SK-N-SH (cell line): ENCODE measurements around the gene PEX14. TPM values are rescaled to one million over a fixed set of nuclear protein-coding genes. Genes with fewer than 3 reads are reported as not detected.

Source experiments
- CTCF ChIA-PET: fragments of 300-600, 350-600 bp; formaldehyde crosslinking; extraction: SDS; loops from one replicate; lab custom pipeline; 2021; lab: Yijun Ruan, JAX
- POLR2A ChIA-PET: fragments of 350-600 bp; sonication (Branson Sonifier 250); formaldehyde crosslinking; extraction: SDS; loops from one replicate; lab custom pipeline; 2020; ENCODE audit warnings: antibody characterized with exemption, inconsistent platforms; lab: Yijun Ruan, JAX
- DNase-seq: peaks from one replicate; pipeline ENCODE4 v3.0.0; 2012
- H2AFZ ChIP-seq: fragments of 200-600 bp; sonication (generic); 2 replicates; pipeline ENCODE4 v1.8.1; 2016; ENCODE audit warnings: antibody characterized with exemption, mild to moderate bottlenecking, low read depth
- H3F3A ChIP-seq: fragments of 200-600 bp; sonication (generic); replicated peaks from 2 replicates; pipeline ENCODE3; 2016; ENCODE audit warnings: antibody characterized with exemption, mild to moderate bottlenecking; ENCODE audit not compliant: insufficient read depth
- H3K27ac ChIP-seq, 2 experiments: fragments of 200-500 bp in 1 of 2; fragments of 200-600 bp in 1 of 2; sonication (Bioruptor generic) in 1 of 2; sonication (generic), shearing (Covaris generic) in 1 of 2; 2 replicates each; pipeline versions ENCODE4 v1.5.1 to v1.6.1; 2014 to 2016; ENCODE audit warnings: low read depth in 2 of 2, inconsistent platforms in 1 of 2, low read length in 1 of 2, mild to moderate bottlenecking in 1 of 2, mixed read lengths in 1 of 2
- H3K27me3 ChIP-seq: fragments of 200-600 bp; sonication (generic), shearing (Covaris generic); 2 replicates; pipeline ENCODE4 v1.6.1; 2016; ENCODE audit warnings: mixed run types; ENCODE audit not compliant: insufficient read depth
- H3K36me3 ChIP-seq, 2 experiments: fragments of 200-500 bp in 1 of 2; fragments of 200-600 bp in 1 of 2; sonication (Bioruptor generic) in 1 of 2; sonication (generic) in 1 of 2; replicated peaks in 1 of 2; 2 replicates each; pipeline versions ENCODE3 to v1.5.1; 2014 to 2016; ENCODE audit warnings: low read length in 1 of 2, mild to moderate bottlenecking in 1 of 2; ENCODE audit not compliant: insufficient read depth in 2 of 2, control insufficient read depth in 1 of 2
- H3K4me1 ChIP-seq, 2 experiments: fragments of 200-500 bp in 1 of 2; fragments of 200-600 bp in 1 of 2; sonication (Bioruptor generic) in 1 of 2; sonication (generic), shearing (Covaris generic) in 1 of 2; 2 replicates each; pipeline versions ENCODE4 v1.5.1 to v1.6.1; 2014 to 2016; ENCODE audit warnings: low read depth in 1 of 2, low read length in 1 of 2, mixed run types in 1 of 2; ENCODE audit not compliant: insufficient read depth in 2 of 2, control insufficient read depth in 1 of 2
- H3K4me2 ChIP-seq: fragments of 200-600 bp; sonication (generic), shearing (Covaris generic); 2 replicates; pipeline ENCODE4 v1.6.1; 2017; ENCODE audit warnings: mixed run types
- H3K4me3 ChIP-seq, 2 experiments: fragments of 200-500 bp in 1 of 2; fragments of 200-600 bp in 1 of 2; sonication (Bioruptor generic) in 1 of 2; sonication (generic), shearing (Covaris generic) in 1 of 2; 2 replicates each; pipeline versions ENCODE4 v1.5.1 to v1.8.1; 2014 to 2016; ENCODE audit warnings: low read depth in 2 of 2, inconsistent platforms in 1 of 2, low read length in 1 of 2, mild to moderate bottlenecking in 1 of 2, mixed read lengths in 1 of 2, moderate library complexity in 1 of 2
- H3K79me2 ChIP-seq: fragments of 200-600 bp; sonication (generic); 2 replicates; pipeline ENCODE4 v1.8.1; 2017; ENCODE audit warnings: mild to moderate bottlenecking; ENCODE audit not compliant: insufficient read depth
- H3K9ac ChIP-seq: fragments of 200-600 bp; sonication (generic); 2 replicates; pipeline ENCODE4 v1.6.1; 2017; ENCODE audit warnings: mixed run types
- H3K9me2 ChIP-seq: fragments of 200-600 bp; sonication (generic); 2 replicates; pipeline ENCODE4 v1.6.1; 2017; ENCODE audit warnings: mixed run types
- H3K9me3 ChIP-seq: fragments of 200-600 bp; sonication (generic); 2 replicates; pipeline ENCODE4 v1.6.1; 2017; ENCODE audit warnings: mixed run types, mild to moderate bottlenecking, moderate library complexity
- H4K20me1 ChIP-seq: fragments of 200-600 bp; sonication (generic); 2 replicates; pipeline ENCODE4 v1.6.1; 2017; ENCODE audit warnings: mild to moderate bottlenecking, mixed run types; ENCODE audit not compliant: insufficient read depth
- EZH2phosphoT487 ChIP-seq: fragments of 200-600 bp; sonication (generic); IDR thresholded peaks from 2 replicates; pipeline ENCODE4 v1.6.1; 2017; ENCODE audit warnings: low read depth, mixed run types, mild to moderate bottlenecking, antibody characterized with exemption, moderate library complexity, borderline replicate concordance
- FOSL2 ChIP-seq: IDR thresholded peaks from 2 replicates; pipeline ENCODE4 v1.4.0; 2012; ENCODE audit warnings: low read depth, mild to moderate bottlenecking, moderate library complexity, borderline replicate concordance
- FOXJ3 ChIP-seq: sonication (generic); formaldehyde crosslinking; IDR thresholded peaks from 2 replicates; pipeline ENCODE4 v1.5.1; 2020; ENCODE audit warnings: mild to moderate bottlenecking, missing genetic modification reagents
- GABPA ChIP-seq: IDR thresholded peaks from 2 replicates; pipeline ENCODE4 v1.4.0; 2012; ENCODE audit warnings: low read depth, mild to moderate bottlenecking
- POLR2AphosphoS5 ChIP-seq: IDR thresholded peaks from 2 replicates; pipeline ENCODE4 v1.6.1; 2012; ENCODE audit warnings: low read depth, low read length
- TAF1 ChIP-seq: IDR thresholded peaks from 2 replicates; pipeline ENCODE4 v1.6.1; 2012; ENCODE audit warnings: low read depth, mild to moderate bottlenecking, low read length, moderate library complexity, borderline replicate concordance
- WGBS: methylation state at CpG from one replicate; pipeline ENCODE4 v1.1.6; 2017; ENCODE audit warnings: low lambda C conversion rate; 5-methylcytosine and 5-hydroxymethylcytosine counted together
- polyA plus RNA-seq, 3 experiments: library from polyadenylated mRNA; depleted of rRNA; stranded (reverse); fragments of >200 nt; gene quantifications; 2 replicates each; pipeline ENCODE4 v1.2.3, GENCODE V29; 2012
- TF ChIP-seq, protein P1 (sequence below): IDR thresholded peaks from 2 replicates; pipeline ENCODE4 v1.4.0; 2012; ENCODE audit warnings: low read depth, borderline replicate concordance
- TF ChIP-seq, protein P2 (sequence below): IDR thresholded peaks from 2 replicates; pipeline ENCODE4; 2012
- TF ChIP-seq, protein P3 (sequence below): IDR thresholded peaks from 2 replicates; pipeline ENCODE4 v1.6.1; 2012; ENCODE audit warnings: mild to moderate bottlenecking, low read depth, low read length, moderate library complexity

The PEX14 gene
- polyA plus RNA-seq, 1 of the 3 experiments (the other 2 are of a cell fraction) = 36.2 TPM

DNA sequence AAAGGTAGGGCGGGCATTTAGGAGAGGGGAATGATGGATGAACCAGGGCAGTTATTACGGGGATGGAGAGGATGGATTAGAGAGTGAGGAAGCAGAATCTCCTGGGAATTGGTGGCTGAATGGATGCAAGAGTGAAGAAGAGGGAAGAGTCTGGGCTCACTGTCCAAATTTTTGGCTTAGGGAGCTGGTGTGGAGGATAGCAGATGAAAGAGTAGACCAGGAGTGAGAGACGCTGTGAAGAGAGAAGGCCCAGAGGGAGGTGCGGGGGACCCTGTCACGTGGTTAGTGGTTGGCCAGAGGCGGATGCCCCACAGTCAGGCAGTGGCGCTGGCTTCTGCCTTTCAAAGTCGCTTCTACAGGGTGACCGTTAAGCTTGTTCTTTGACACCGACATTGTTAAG, 78.4 kb downstream of the PEX14 start (continued):
- TF ChIP-seq, protein P1, sequence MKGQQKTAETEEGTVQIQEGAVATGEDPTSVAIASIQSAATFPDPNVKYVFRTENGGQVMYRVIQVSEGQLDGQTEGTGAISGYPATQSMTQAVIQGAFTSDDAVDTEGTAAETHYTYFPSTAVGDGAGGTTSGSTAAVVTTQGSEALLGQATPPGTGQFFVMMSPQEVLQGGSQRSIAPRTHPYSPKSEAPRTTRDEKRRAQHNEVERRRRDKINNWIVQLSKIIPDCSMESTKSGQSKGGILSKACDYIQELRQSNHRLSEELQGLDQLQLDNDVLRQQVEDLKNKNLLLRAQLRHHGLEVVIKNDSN = no peak
- TF ChIP-seq, protein P2, sequence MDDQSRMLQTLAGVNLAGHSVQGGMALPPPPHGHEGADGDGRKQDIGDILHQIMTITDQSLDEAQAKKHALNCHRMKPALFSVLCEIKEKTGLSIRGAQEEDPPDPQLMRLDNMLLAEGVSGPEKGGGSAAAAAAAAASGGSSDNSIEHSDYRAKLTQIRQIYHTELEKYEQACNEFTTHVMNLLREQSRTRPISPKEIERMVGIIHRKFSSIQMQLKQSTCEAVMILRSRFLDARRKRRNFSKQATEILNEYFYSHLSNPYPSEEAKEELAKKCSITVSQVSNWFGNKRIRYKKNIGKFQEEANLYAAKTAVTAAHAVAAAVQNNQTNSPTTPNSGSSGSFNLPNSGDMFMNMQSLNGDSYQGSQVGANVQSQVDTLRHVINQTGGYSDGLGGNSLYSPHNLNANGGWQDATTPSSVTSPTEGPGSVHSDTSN = no peak

DNA sequence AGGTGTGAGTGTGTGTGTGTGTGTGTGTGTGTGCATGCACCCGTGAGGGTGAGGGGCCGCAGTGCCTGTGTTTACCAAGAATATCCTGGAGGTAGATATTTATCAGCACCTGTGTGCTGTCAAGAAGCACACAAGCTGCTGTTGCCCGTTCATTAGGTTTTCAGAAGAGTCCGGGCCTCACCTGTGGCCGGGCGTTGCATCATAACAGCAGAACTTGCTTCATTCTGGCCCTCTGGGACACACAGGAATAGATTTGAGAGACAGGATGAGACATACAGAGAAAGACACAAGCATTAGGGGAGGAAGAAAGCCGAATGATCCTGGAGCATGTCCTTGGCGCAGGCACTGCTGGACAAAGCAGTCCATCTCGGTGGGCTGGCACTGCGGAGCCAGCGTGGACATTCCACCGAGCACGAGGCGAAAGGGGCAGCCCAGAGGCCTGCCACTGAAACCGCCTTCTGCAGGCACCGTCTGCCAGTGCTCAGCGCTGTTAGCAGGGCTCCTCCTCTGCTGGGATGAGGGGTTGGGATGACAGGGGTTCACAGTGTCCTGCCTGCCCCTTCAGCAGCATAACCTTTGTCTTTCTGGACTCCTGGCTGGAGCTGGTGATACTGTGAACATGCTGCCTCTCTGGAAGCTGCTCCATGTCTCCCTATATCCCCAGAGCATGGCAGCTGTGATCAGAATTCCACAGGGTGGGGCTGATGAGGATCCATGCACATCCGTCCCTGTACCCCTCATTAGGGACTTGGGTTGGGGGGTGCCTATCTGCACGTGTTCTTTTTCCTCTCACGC, 81.1 kb downstream of the PEX14 start:
- peak overlapping the region in 1 of 2 experiments; percentile 3; a peak in 1 of 4 replicates for H3K27ac ChIP-seq

More for the DNA sequence above, 81.1 kb downstream of the PEX14 start:
- Histone ChIP-seq H3K4me1 (peaks cover 0 to 20% of the 10 kb centered on the region in 2 experiments; a peak in 1 of 4 replicates), H3F3A (peaks cover 4% of the 10 kb centered on the region), H3K9me2 (no peaks in the 10 kb centered on the region), H4K20me1 (no peaks in the 10 kb centered on the region), H3K9me3 (no peaks in the 10 kb centered on the region; the same call in 1 of the 2 replicates), H3K4me3 (no peak overlapping the region), H3K27me3 (no peaks in the 10 kb centered on the region), H3K36me3 (no peaks in the 10 kb centered on the region), H3K9ac (no peak overlapping the region), H3K4me2 (no peak overlapping the region), H3K79me2 (peaks cover 2% of the 10 kb centered on the region; the same call in 1 of the 2 replicates), H2AFZ (no peak overlapping the region)
- WGBS = 80% methylated on average over 14 of the region's 20 CpGs
- POLR2A ChIA-PET = no interaction called here
- DNase-seq = no peak
- no peak for TF ChIP-seq EZH2phosphoT487
- TF ChIP-seq FOSL2 = no peak
- TF ChIP-seq TAF1 = no peak
- TF ChIP-seq, protein P3, sequence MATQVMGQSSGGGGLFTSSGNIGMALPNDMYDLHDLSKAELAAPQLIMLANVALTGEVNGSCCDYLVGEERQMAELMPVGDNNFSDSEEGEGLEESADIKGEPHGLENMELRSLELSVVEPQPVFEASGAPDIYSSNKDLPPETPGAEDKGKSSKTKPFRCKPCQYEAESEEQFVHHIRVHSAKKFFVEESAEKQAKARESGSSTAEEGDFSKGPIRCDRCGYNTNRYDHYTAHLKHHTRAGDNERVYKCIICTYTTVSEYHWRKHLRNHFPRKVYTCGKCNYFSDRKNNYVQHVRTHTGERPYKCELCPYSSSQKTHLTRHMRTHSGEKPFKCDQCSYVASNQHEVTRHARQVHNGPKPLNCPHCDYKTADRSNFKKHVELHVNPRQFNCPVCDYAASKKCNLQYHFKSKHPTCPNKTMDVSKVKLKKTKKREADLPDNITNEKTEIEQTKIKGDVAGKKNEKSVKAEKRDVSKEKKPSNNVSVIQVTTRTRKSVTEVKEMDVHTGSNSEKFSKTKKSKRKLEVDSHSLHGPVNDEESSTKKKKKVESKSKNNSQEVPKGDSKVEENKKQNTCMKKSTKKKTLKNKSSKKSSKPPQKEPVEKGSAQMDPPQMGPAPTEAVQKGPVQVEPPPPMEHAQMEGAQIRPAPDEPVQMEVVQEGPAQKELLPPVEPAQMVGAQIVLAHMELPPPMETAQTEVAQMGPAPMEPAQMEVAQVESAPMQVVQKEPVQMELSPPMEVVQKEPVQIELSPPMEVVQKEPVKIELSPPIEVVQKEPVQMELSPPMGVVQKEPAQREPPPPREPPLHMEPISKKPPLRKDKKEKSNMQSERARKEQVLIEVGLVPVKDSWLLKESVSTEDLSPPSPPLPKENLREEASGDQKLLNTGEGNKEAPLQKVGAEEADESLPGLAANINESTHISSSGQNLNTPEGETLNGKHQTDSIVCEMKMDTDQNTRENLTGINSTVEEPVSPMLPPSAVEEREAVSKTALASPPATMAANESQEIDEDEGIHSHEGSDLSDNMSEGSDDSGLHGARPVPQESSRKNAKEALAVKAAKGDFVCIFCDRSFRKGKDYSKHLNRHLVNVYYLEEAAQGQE = no peak
- 0 out of 2 replicates have a peak, but pooled peaks have one; percentile 28 for TF ChIP-seq FOXJ3 (CRISPR knock-in tag)
- TF ChIP-seq GABPA = no peak
- TF ChIP-seq POLR2AphosphoS5 = no peak
- CTCF ChIA-PET = interaction anchor here (1.3 kb wide), 1 partner anchor 49 kb away, joined by 3 read pairs; no protein-coding TSS in a partner anchor
